GM12878 (cell line): ENCODE measurements around the gene ELAVL3. TPM values are rescaled to one million over a fixed set of nuclear protein-coding genes. Genes with fewer than 3 reads are reported as not detected.

Experiments used
- FOXM1 ChIP-seq: IDR thresholded peaks from 2 replicates; pipeline ENCODE4 v1.6.1; 2012; ENCODE audit warnings: low read depth, mild to moderate bottlenecking, inconsistent platforms, low read length, moderate library complexity
- RAD51 ChIP-seq: fragments of 450-650 bp; IDR thresholded peaks from 2 replicates; pipeline ENCODE4 v1.6.1; 2016; ENCODE audit warnings: moderate library complexity, mild to moderate bottlenecking, inconsistent platforms
- RB1 ChIP-seq: fragments of 450-650 bp; formaldehyde crosslinking; IDR thresholded peaks from 2 replicates; pipeline ENCODE4 v1.6.1; 2017; ENCODE audit warnings: mild to moderate bottlenecking, borderline replicate concordance
- SKIL ChIP-seq: fragments of 450-650 bp; IDR thresholded peaks from 2 replicates; pipeline ENCODE4 v1.6.1; 2017; ENCODE audit warnings: mild to moderate bottlenecking, low read depth, inconsistent platforms; ENCODE audit not compliant: poor library complexity, severe bottlenecking
- SPI1 ChIP-seq: IDR thresholded peaks from 2 replicates; pipeline ENCODE4 v1.6.1; 2011; ENCODE audit warnings: low read depth, mild to moderate bottlenecking, low read length, moderate library complexity, borderline replicate concordance; ENCODE audit not compliant: insufficient read depth
- ZNF687 ChIP-seq: fragments of 450-650 bp; IDR thresholded peaks from 2 replicates; pipeline ENCODE4 v1.6.1; 2017; ENCODE audit warnings: mild to moderate bottlenecking, moderate library complexity
- ZSCAN29 ChIP-seq: fragments of 450-650 bp; IDR thresholded peaks from 2 replicates; pipeline ENCODE4 v1.6.1; 2017; ENCODE audit warnings: mild to moderate bottlenecking, moderate library complexity
- polyA plus RNA-seq, 11 experiments: library from polyadenylated mRNA; depleted of rRNA in 4 of 11; unstranded in 6 of 11; stranded (reverse) in 5 of 11; fragments of >200 nt; fragmentation: Nextera tagmentation in 4 of 11; fragmentation: Illumina TruSeq in 1 of 11; extraction: Ambion mirVana in 4 of 11; extraction: Trizol in 1 of 11; gene quantifications; 1 replicate in 1 of 11; 2 replicates in 10 of 11; pipeline versions ENCODE4 v1.2.1 to v1.2.3, GENCODE V29; 2011 to 2016; ENCODE audit warnings: inconsistent platforms in 2 of 11, missing spikeins in 2 of 11, low read depth in 1 of 11
- total RNA-seq, 4 experiments: library from RNA; depleted of rRNA in 3 of 4; stranded (reverse); fragments of >200 nt in 3 of 4; fragmentation: Illumina TruSeq in 1 of 4; extraction: Trizol in 1 of 4; gene quantifications; 2 replicates each; pipeline versions ENCODE4 v1.2.1 to v1.2.3, GENCODE V29; 2013 to 2021

ELAVL3 gene
- total and polyA plus RNA-seq, 10 of the 15 experiments (the other 5 are each of a cell fraction or from before 2014, with no cell fraction given) = under 0.01 to 0.05 (median 0.01) TPM; not detected in 7

DNA sequence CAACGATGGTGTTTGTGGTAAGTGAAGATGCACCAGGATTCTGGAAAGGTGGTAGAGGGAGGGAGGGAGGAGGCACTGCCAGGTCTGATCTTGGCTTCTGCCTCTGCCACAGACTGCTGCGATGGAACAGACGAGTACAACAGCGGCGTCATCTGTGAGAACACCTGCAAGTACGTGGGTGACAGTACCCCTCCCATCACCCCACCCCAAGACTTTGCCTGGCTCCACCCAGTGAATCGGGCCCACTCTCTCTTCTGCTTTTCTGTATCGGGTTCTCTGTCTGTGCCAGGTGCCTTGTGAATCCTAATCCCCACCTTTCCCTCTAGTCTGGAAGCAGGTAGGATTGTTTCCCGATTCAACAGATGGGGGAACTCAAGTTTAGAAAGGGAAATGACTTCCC lies 42.9 kb downstream of the ELAVL3 start (continued):
- TF ChIP-seq ZNF687 = no peak
- no peak for TF ChIP-seq SKIL
- no peak for TF ChIP-seq ZSCAN29
- TF ChIP-seq FOXM1 = no peak
- TF ChIP-seq SPI1 = peak; percentile 53; the same call in 1 of the 2 replicates
- no peak for TF ChIP-seq RB1
- TF ChIP-seq RAD51 = no peak
- TF ChIP-seq, all 136 proteins: peak for 3
